CD14-positive monocyte (primary cell): Measurements from ENCODE around the gene C9orf85. TPM values are rescaled to one million over a fixed set of nuclear protein-coding genes. Genes with fewer than 3 reads are reported as not detected.

Source experiments
- DNase-seq, 3 donors: peaks; one replicate each; pipeline ENCODE4 v3.0.0-alpha.2; 2011 to 2022
- H2AFZ ChIP-seq: 2 replicates; pipeline ENCODE4 v1.6.0; 2012; ENCODE audit warnings: mild to moderate bottlenecking, low read depth, low read length, inconsistent platforms; ENCODE audit not compliant: insufficient read depth, poor library complexity, severe bottlenecking
- H3K27ac ChIP-seq, 2 donors: 1 replicate in 1 of 2; 2 replicates in 1 of 2; pipeline ENCODE4 v1.5.1; 2012 to 2013; ENCODE audit warnings: low read length in 2 of 2, control low read depth in 1 of 2, inconsistent platforms in 1 of 2, low read depth in 1 of 2, mild to moderate bottlenecking in 1 of 2
- H3K27me3 ChIP-seq, 2 donors: one replicate each; pipeline versions ENCODE4 v1.6.0 to v1.6.1; 2011 to 2013; ENCODE audit warnings: low read length in 2 of 2; ENCODE audit not compliant: control insufficient read depth in 2 of 2, insufficient read depth in 2 of 2
- H3K36me3 ChIP-seq, 2 donors: replicated peaks in 1 of 2; 1 replicate in 1 of 2; 2 replicates in 1 of 2; pipeline versions ENCODE4 v1.5.1 to v1.6.1; 2012 to 2013; ENCODE audit warnings: low read length in 2 of 2, control low read depth in 1 of 2, inconsistent platforms in 1 of 2, mild to moderate bottlenecking in 1 of 2; ENCODE audit not compliant: insufficient read depth in 2 of 2, control insufficient read depth in 1 of 2
- H3K4me1 ChIP-seq, 2 donors: 1 replicate in 1 of 2; 2 replicates in 1 of 2; pipeline versions ENCODE4 v1.5.1 to v1.6.1; 2012 to 2013; ENCODE audit warnings: low read length in 2 of 2, control low read depth in 1 of 2, inconsistent platforms in 1 of 2, mild to moderate bottlenecking in 1 of 2, moderate library complexity in 1 of 2; ENCODE audit not compliant: insufficient read depth in 2 of 2, control insufficient read depth in 1 of 2
- H3K4me2 ChIP-seq: replicated peaks from 2 replicates; pipeline ENCODE3; 2012; ENCODE audit warnings: low read length, moderate library complexity, mild to moderate bottlenecking; ENCODE audit not compliant: poor library complexity, severe bottlenecking; ENCODE audit errors: extremely low read depth
- H3K4me3 ChIP-seq, 3 experiments: fragments of 200-600 bp in 1 of 3; sonication (generic) in 1 of 3; replicated peaks in 1 of 3; 1 replicate in 2 of 3; 2 replicates in 1 of 3; pipeline ENCODE4 v1.5.1; 2011 to 2013; ENCODE audit warnings: low read length in 3 of 3, mild to moderate bottlenecking in 3 of 3, control low read depth in 2 of 3, low read depth in 2 of 3, inconsistent platforms in 1 of 3, moderate library complexity in 1 of 3
- H3K79me2 ChIP-seq: 2 replicates; pipeline ENCODE4 v1.6.0; 2012; ENCODE audit warnings: mild to moderate bottlenecking, control low read depth, inconsistent platforms, low read length, moderate library complexity; ENCODE audit not compliant: insufficient read depth
- H3K9ac ChIP-seq: 2 replicates; pipeline ENCODE4 v1.6.0; 2017; ENCODE audit warnings: low read length, mild to moderate bottlenecking; ENCODE audit not compliant: insufficient read depth, poor library complexity, severe bottlenecking
- H3K9me3 ChIP-seq, 2 donors: replicated peaks in 1 of 2; 1 replicate in 1 of 2; 2 replicates in 1 of 2; pipeline versions ENCODE4 v1.5.1 to v1.6.1; 2012 to 2013; ENCODE audit warnings: low read length in 2 of 2, control low read depth in 1 of 2; ENCODE audit not compliant: control insufficient read depth in 1 of 2, insufficient read depth in 1 of 2
- H4K20me1 ChIP-seq: 2 replicates; pipeline ENCODE4 v1.6.0; 2012; ENCODE audit warnings: mild to moderate bottlenecking, low read length, control low read depth, moderate library complexity; ENCODE audit not compliant: insufficient read depth
- H3K27ac Mint-ChIP-seq, 7 donors: one replicate each; pipeline ENCODE4 v1.8.0; 2020; ENCODE audit warnings: mild to moderate bottlenecking in 7 of 7, mixed read lengths in 7 of 7, moderate library complexity in 6 of 7, inconsistent platforms in 2 of 7
- H3K27me3 Mint-ChIP-seq, 3 donors: one replicate each; pipeline ENCODE4 v1.8.0; 2021 to 2022; ENCODE audit warnings: low read depth in 3 of 3, mild to moderate bottlenecking in 3 of 3, mixed read lengths in 3 of 3, moderate library complexity in 3 of 3, inconsistent platforms in 1 of 3
- H3K36me3 Mint-ChIP-seq, 2 donors: one replicate each; pipeline ENCODE4 v1.8.0; 2020; ENCODE audit warnings: mixed read lengths in 2 of 2, inconsistent platforms in 1 of 2, mild to moderate bottlenecking in 1 of 2
- H3K4me1 Mint-ChIP-seq: one replicate; pipeline ENCODE4 v1.8.0; 2020; ENCODE audit warnings: mild to moderate bottlenecking, mixed read lengths
- H3K4me3 Mint-ChIP-seq, 2 donors: one replicate each; pipeline ENCODE4 v1.8.0; 2020; ENCODE audit warnings: mild to moderate bottlenecking in 2 of 2, mixed read lengths in 2 of 2, moderate library complexity in 1 of 2
- H3K9me3 Mint-ChIP-seq, 7 donors: one replicate each; pipeline ENCODE4 v1.8.0; 2020 to 2022; ENCODE audit warnings: mixed read lengths in 7 of 7, mild to moderate bottlenecking in 6 of 7, moderate library complexity in 6 of 7, inconsistent platforms in 2 of 7
- CTCF ChIP-seq: fragments of 200-600 bp; IDR thresholded peaks from one replicate; pipeline ENCODE4 v1.8.0; 2022; ENCODE audit warnings: antibody characterized with exemption, mild to moderate bottlenecking
- WGBS: methylation state at CpG from one replicate; pipeline ENCODE4 v1.1.5; 2013; ENCODE audit warnings: missing lambda C conversion rate; ENCODE audit not compliant: insufficient coverage; 5-methylcytosine and 5-hydroxymethylcytosine counted together
- intact Hi-C, 2 donors: fragments of 100-400 bp; cut with micrococcal nuclease; formaldehyde crosslinking; loops; one replicate each; pipeline versions ENCODE4 v1.15.0 to v1.15.1; 2023
- polyA plus RNA-seq, 3 donors: library from polyadenylated mRNA; depleted of rRNA in 1 of 3; unstranded in 2 of 3; stranded (reverse) in 1 of 3; fragments of 300-500 nt in 2 of 3; fragments of >200 nt in 1 of 3; fragmentation: Illumina TruSeq in 2 of 3; gene quantifications; 1 replicate in 2 of 3; 2 replicates in 1 of 3; pipeline ENCODE4 v1.2.3, GENCODE V29; 2012 to 2021

The C9orf85 gene
- polyA plus RNA-seq, 3 donors: 4.5 to 6.4 (median 5.4) TPM

- no peak overlapping the region for H3K27ac ChIP-seq
- WGBS: 91% methylated on average over 3 of the region's 7 CpGs
- Mint-ChIP-seq H3K27ac (no peak overlapping the region), H3K9me3 (peaks cover 0 to 2% (median 0%) of the 10 kb centered on the region in 7 donors), H3K4me3 (no peak overlapping the region), H3K4me1 (peaks cover 10% of the 10 kb centered on the region), H3K36me3 (peaks cover 2 to 7% of the 10 kb centered on the region in 2 donors), H3K27me3 (no peaks in the 10 kb centered on the region)
- DNase-seq: no peak
- no peak overlapping the region for H3K9ac ChIP-seq
- H3K9me3 ChIP-seq: no peaks in the 10 kb centered on the region
- no peaks in the 10 kb centered on the region for H4K20me1 ChIP-seq
- H3K4me1 ChIP-seq: no peaks in the 10 kb centered on the region
- H3K4me3 ChIP-seq: no peak overlapping the region
- H3K27me3 ChIP-seq: no peaks in the 10 kb centered on the region
- intact Hi-C loops: no loop called here
- no peak overlapping the region for H3K4me2 ChIP-seq
- no peak overlapping the region for H2AFZ ChIP-seq
- H3K79me2 ChIP-seq: no peaks in the 10 kb centered on the region
- peaks cover 0 to 2% of the 10 kb centered on the region in 2 donors for H3K36me3 ChIP-seq
- no peak for TF ChIP-seq CTCF
These were observed 73.4 kb downstream of the C9orf85 start for GRCh38 chr9:71984831-71985281.

- H3K9me3 Mint-ChIP-seq: peaks cover 0 to 2% (median 0%) of the 10 kb centered on the region in 7 donors
- H3K9ac ChIP-seq: no peak overlapping the region
- no peak overlapping the region for H3K4me2 ChIP-seq
- intact Hi-C loops: no loop called here
- peaks cover 2 to 7% of the 10 kb centered on the region in 2 donors for H3K36me3 Mint-ChIP-seq
- TF ChIP-seq CTCF: no peak
- H3K36me3 ChIP-seq: peaks cover 0 to 2% of the 10 kb centered on the region in 2 donors
- DNase-seq: no peak
- H3K9me3 ChIP-seq: no peaks in the 10 kb centered on the region
- H3K27ac Mint-ChIP-seq: no peak overlapping the region
- H3K4me1 ChIP-seq: no peaks in the 10 kb centered on the region
- no peak overlapping the region for H3K27ac ChIP-seq
- 87% methylated on average over 9 of the region's 10 CpGs for WGBS
- no peak overlapping the region for H3K4me3 Mint-ChIP-seq
- no peaks in the 10 kb centered on the region for H3K27me3 Mint-ChIP-seq
- no peaks in the 10 kb centered on the region for H3K79me2 ChIP-seq
- no peak overlapping the region for H3K4me3 ChIP-seq
- H3K4me1 Mint-ChIP-seq: peaks cover 5% of the 10 kb centered on the region
- no peaks in the 10 kb centered on the region for H4K20me1 ChIP-seq
- H2AFZ ChIP-seq: no peak overlapping the region
- H3K27me3 ChIP-seq: no peaks in the 10 kb centered on the region
These were observed 74.0 kb downstream of the C9orf85 start for GRCh38 chr9:71985297-71985911.
